H9 (cell line): ENCODE results near the gene C1orf74. TPM values are rescaled to one million over a fixed set of nuclear protein-coding genes. Genes with fewer than 3 reads are reported as not detected.

Experiments
- DNase-seq: peaks from one replicate; pipeline ENCODE4 v3.0.0-alpha.2; 2017
- H2AFZ ChIP-seq: one replicate; pipeline ENCODE4 v1.6.1; 2013; ENCODE audit warnings: mild to moderate bottlenecking, low read length, control low read depth, moderate library complexity
- H2AK5ac ChIP-seq: 2 replicates; pipeline ENCODE4 v1.6.1; 2013; ENCODE audit warnings: low read length, control low read depth, mixed read lengths; ENCODE audit not compliant: insufficient read length
- H2BK120ac ChIP-seq: one replicate; pipeline ENCODE4 v1.6.1; 2013; ENCODE audit warnings: low read depth, mild to moderate bottlenecking, low read length, control low read depth, inconsistent platforms; ENCODE audit not compliant: poor library complexity, severe bottlenecking
- H2BK12ac ChIP-seq: 2 replicates; pipeline ENCODE4 v1.6.1; 2013; ENCODE audit warnings: low read length, control low read depth, mixed read lengths, low read depth; ENCODE audit not compliant: insufficient read length
- H2BK15ac ChIP-seq: 2 replicates; pipeline ENCODE4 v1.6.1; 2013; ENCODE audit warnings: low read depth, low read length, control low read depth
- H2BK20ac ChIP-seq: one replicate; pipeline ENCODE4 v1.6.1; 2013; ENCODE audit warnings: low read depth, mild to moderate bottlenecking, low read length, control low read depth, inconsistent platforms; ENCODE audit not compliant: poor library complexity, severe bottlenecking
- H2BK5ac ChIP-seq: 2 replicates; pipeline ENCODE4 v1.6.1; 2013; ENCODE audit warnings: low read length, control low read depth, mixed read lengths; ENCODE audit not compliant: insufficient read length
- H3K14ac ChIP-seq: 2 replicates; pipeline ENCODE4 v1.6.1; 2013; ENCODE audit warnings: low read length, control low read depth; ENCODE audit not compliant: insufficient read depth
- H3K18ac ChIP-seq: 2 replicates; pipeline ENCODE4 v1.6.1; 2013; ENCODE audit warnings: low read depth, mild to moderate bottlenecking, mixed read lengths, low read length, control low read depth; ENCODE audit not compliant: insufficient read length
- H3K23ac ChIP-seq: 2 replicates; pipeline ENCODE4 v1.6.1; 2013; ENCODE audit warnings: low read length, control low read depth, mixed read lengths, low read depth; ENCODE audit not compliant: insufficient read length
- H3K23me2 ChIP-seq: 2 replicates; pipeline ENCODE4 v1.6.1; 2013; ENCODE audit warnings: low read depth, mild to moderate bottlenecking, mixed read lengths, low read length, control low read depth; ENCODE audit not compliant: insufficient read length, poor library complexity, severe bottlenecking
- H3K27ac ChIP-seq: 2 replicates; pipeline ENCODE4 v1.5.1; 2013; ENCODE audit warnings: low read length, control low read depth, mixed read lengths, low read depth; ENCODE audit not compliant: insufficient read length
- H3K27me3 ChIP-seq: 2 replicates; pipeline ENCODE4 v1.6.1; 2013; ENCODE audit warnings: low read length, control low read depth, inconsistent platforms; ENCODE audit not compliant: insufficient read depth
- H3K4ac ChIP-seq: 2 replicates; pipeline ENCODE4 v1.6.1; 2013; ENCODE audit warnings: low read depth, mild to moderate bottlenecking, control low read depth, inconsistent platforms, low read length, moderate library complexity
- H3K4me1 ChIP-seq: 2 replicates; pipeline ENCODE4 v1.6.1; 2013; ENCODE audit warnings: low read length, control low read depth, inconsistent platforms; ENCODE audit not compliant: insufficient read depth
- H3K4me2 ChIP-seq: 2 replicates; pipeline ENCODE4 v1.6.1; 2013; ENCODE audit warnings: low read length, control low read depth, mixed read lengths; ENCODE audit not compliant: insufficient read length, insufficient read depth
- H3K56ac ChIP-seq: 2 replicates; pipeline ENCODE4 v1.6.1; 2013; ENCODE audit warnings: low read depth, mild to moderate bottlenecking, mixed read lengths, low read length, control low read depth; ENCODE audit not compliant: insufficient read length
- H3K79me1 ChIP-seq: 2 replicates; pipeline ENCODE4 v1.6.1; 2013; ENCODE audit warnings: low read depth, mild to moderate bottlenecking, moderate library complexity, low read length, control low read depth, inconsistent platforms; ENCODE audit not compliant: insufficient read depth, poor library complexity, severe bottlenecking
- H3K79me2 ChIP-seq: 2 replicates; pipeline ENCODE4 v1.6.1; 2013; ENCODE audit warnings: low read length, control low read depth, inconsistent platforms; ENCODE audit not compliant: insufficient read depth
- H3K9ac ChIP-seq: 2 replicates; pipeline ENCODE4 v1.6.1; 2013; ENCODE audit warnings: low read length, control low read depth, mixed read lengths; ENCODE audit not compliant: insufficient read length; ENCODE audit errors: extremely low read depth
- H3K9me3 ChIP-seq: one replicate; pipeline ENCODE4 v1.6.1; 2013; ENCODE audit warnings: low read depth, low read length, inconsistent platforms; ENCODE audit not compliant: control insufficient read depth
- H3T11ph ChIP-seq: one replicate; pipeline ENCODE4 v1.6.1; 2013; ENCODE audit warnings: mild to moderate bottlenecking, low read length, control low read depth, inconsistent platforms
- H4K20me1 ChIP-seq: one replicate; pipeline ENCODE4 v1.6.1; 2013; ENCODE audit not compliant: control insufficient read depth, insufficient read length, insufficient read depth
- H4K5ac ChIP-seq: 2 replicates; pipeline ENCODE4 v1.6.1; 2013; ENCODE audit warnings: low read depth, mild to moderate bottlenecking, mixed read lengths, low read length, control low read depth; ENCODE audit not compliant: insufficient read length
- H4K8ac ChIP-seq: replicated peaks from 2 replicates; pipeline ENCODE4 v1.6.1; 2013; ENCODE audit warnings: low read length, control low read depth, mixed read lengths, low read depth; ENCODE audit not compliant: insufficient read length
- H4K91ac ChIP-seq: 2 replicates; pipeline ENCODE4 v1.6.1; 2013; ENCODE audit warnings: low read depth, mild to moderate bottlenecking, moderate library complexity, mixed read lengths, low read length, control low read depth; ENCODE audit not compliant: insufficient read length
- H3K27ac Mint-ChIP-seq, 3 experiments: 2 replicates in 2 of 3; 3 replicates in 1 of 3; pipeline ENCODE4 v1.8.0; 2020 to 2021; ENCODE audit warnings: mixed read lengths in 3 of 3, mild to moderate bottlenecking in 1 of 3, moderate library complexity in 1 of 3
- H3K27me3 Mint-ChIP-seq: 2 replicates; pipeline ENCODE4 v1.8.0; 2021; ENCODE audit warnings: low read depth, mild to moderate bottlenecking, moderate library complexity, mixed read lengths
- H3K36me3 Mint-ChIP-seq, 3 experiments: 2 replicates in 2 of 3; 3 replicates in 1 of 3; pipeline ENCODE4 v1.8.0; 2020 to 2021; ENCODE audit warnings: low read depth in 3 of 3, mixed read lengths in 3 of 3; ENCODE audit not compliant: insufficient read depth in 1 of 3
- H3K4me1 Mint-ChIP-seq, 2 experiments: 2 replicates each; pipeline ENCODE4 v1.8.0; 2020; ENCODE audit warnings: mixed read lengths in 2 of 2
- H3K4me3 Mint-ChIP-seq, 2 experiments: 2 replicates in 1 of 2; 3 replicates in 1 of 2; pipeline ENCODE4 v1.8.0; 2020 to 2021; ENCODE audit warnings: mild to moderate bottlenecking in 2 of 2, mixed read lengths in 2 of 2, moderate library complexity in 1 of 2
- H3K9me3 Mint-ChIP-seq, 2 experiments: 2 replicates in 1 of 2; 3 replicates in 1 of 2; pipeline ENCODE4 v1.8.0; 2020; ENCODE audit warnings: mild to moderate bottlenecking in 2 of 2, mixed read lengths in 2 of 2, moderate library complexity in 1 of 2
- WGBS: extraction: QIAGEN DNeasy Blood & Tissue Kit; methylation state at CpG from one replicate; pipeline ENCODE4 v1.1.7; 2013; ENCODE audit warnings: missing lambda C conversion rate, low lambda C conversion rate, mixed read lengths; ENCODE audit not compliant: insufficient read length; ENCODE audit errors: extremely low coverage; 5-methylcytosine and 5-hydroxymethylcytosine counted together
- total RNA-seq: library from RNA; stranded (reverse); gene quantifications from 2 replicates; pipeline ENCODE4 v1.2.1, GENCODE V29; 2021
- TF ChIP-seq, protein P1 (sequence below): fragments of 200-600 bp; sonication (generic); conservative IDR thresholded peaks from 3 replicates; pipeline ENCODE4 v1.8.0; 2021; ENCODE audit warnings: antibody characterized with exemption, mild to moderate bottlenecking

Gene C1orf74
- total RNA-seq, 1 experiment from 2014 or later: 2.4 TPM

- H3K18ac ChIP-seq: no peak overlapping the region
- Mint-ChIP-seq H3K27me3 (peaks cover 52% of the 10 kb centered on the region), H3K27ac (no peak overlapping the region), H3K9me3 (no peaks in the 10 kb centered on the region), H3K4me3 (no peak overlapping the region), H3K36me3 (no peaks in the 10 kb centered on the region), H3K4me1 (no peaks in the 10 kb centered on the region)
- H3K23me2 ChIP-seq: no peaks in the 10 kb centered on the region
- no peaks in the 10 kb centered on the region for H3K79me1 ChIP-seq
- no peak overlapping the region for H4K91ac ChIP-seq
- no peak overlapping the region for H2AFZ ChIP-seq
- H3K4me1 ChIP-seq: no peaks in the 10 kb centered on the region
- H2BK20ac ChIP-seq: no peak overlapping the region
- no CpG with 5 or more reads among the region's 3 CpGs for WGBS
- H3K4ac ChIP-seq: no peak overlapping the region
- H3K14ac ChIP-seq: no peak overlapping the region
- H3K9ac ChIP-seq: no peak overlapping the region
- no peaks in the 10 kb centered on the region for H4K20me1 ChIP-seq
- H3T11ph ChIP-seq: no peak overlapping the region
- no peak overlapping the region for H4K8ac ChIP-seq
- no peak overlapping the region for H2BK120ac ChIP-seq
- TF ChIP-seq, protein P1, sequence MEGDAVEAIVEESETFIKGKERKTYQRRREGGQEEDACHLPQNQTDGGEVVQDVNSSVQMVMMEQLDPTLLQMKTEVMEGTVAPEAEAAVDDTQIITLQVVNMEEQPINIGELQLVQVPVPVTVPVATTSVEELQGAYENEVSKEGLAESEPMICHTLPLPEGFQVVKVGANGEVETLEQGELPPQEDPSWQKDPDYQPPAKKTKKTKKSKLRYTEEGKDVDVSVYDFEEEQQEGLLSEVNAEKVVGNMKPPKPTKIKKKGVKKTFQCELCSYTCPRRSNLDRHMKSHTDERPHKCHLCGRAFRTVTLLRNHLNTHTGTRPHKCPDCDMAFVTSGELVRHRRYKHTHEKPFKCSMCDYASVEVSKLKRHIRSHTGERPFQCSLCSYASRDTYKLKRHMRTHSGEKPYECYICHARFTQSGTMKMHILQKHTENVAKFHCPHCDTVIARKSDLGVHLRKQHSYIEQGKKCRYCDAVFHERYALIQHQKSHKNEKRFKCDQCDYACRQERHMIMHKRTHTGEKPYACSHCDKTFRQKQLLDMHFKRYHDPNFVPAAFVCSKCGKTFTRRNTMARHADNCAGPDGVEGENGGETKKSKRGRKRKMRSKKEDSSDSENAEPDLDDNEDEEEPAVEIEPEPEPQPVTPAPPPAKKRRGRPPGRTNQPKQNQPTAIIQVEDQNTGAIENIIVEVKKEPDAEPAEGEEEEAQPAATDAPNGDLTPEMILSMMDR: no peak
- H3K9me3 ChIP-seq: no peaks in the 10 kb centered on the region
- H2BK12ac ChIP-seq: no peak overlapping the region
- H2BK15ac ChIP-seq: no peak overlapping the region
- no peak overlapping the region for H3K56ac ChIP-seq
- H4K5ac ChIP-seq: no peak overlapping the region
- no peaks in the 10 kb centered on the region for H3K79me2 ChIP-seq
- no peaks in the 10 kb centered on the region; the same call in 1 of the 2 replicates for H3K27me3 ChIP-seq
- H3K23ac ChIP-seq: no peak overlapping the region
- DNase-seq: no peak
- no peak overlapping the region for H2BK5ac ChIP-seq
- no peak overlapping the region for H3K4me2 ChIP-seq
- H2AK5ac ChIP-seq: no peak overlapping the region
- no peak overlapping the region for H3K27ac ChIP-seq
Observed at GRCh38 chr1:209741193-209741592, 43.2 kb downstream of the C1orf74 start.
